GM12878 (cell line): ENCODE results near the gene ADRA2B. TPM values are rescaled to one million over a fixed set of nuclear protein-coding genes. Genes with fewer than 3 reads are reported as not detected.

Experiments
- ATAC-seq: fragments of 200-7000 bp; cut with Tn5 transposase; 3 replicates; pipeline ENCODE4 v1.9.1; 2020; ENCODE audit warnings: mild to moderate bottlenecking, moderate library complexity
- BruUV-seq: library from RNA; stranded (reverse); fragments of 400-500 nt; replicated peaks from 2 replicates; lab custom pipeline; 2021; lab: Mats Ljungman, UMichigan
- CTCF ChIA-PET: fragments of 300-600 bp; sonication (Branson Sonifier 250); formaldehyde crosslinking; extraction: SDS; loops from one replicate; lab custom pipeline; 2021; ENCODE audit warnings: inconsistent platforms; lab: Yijun Ruan, JAX
- POLR2A ChIA-PET: fragments of 350-600 bp; formaldehyde crosslinking; extraction: SDS; loops from one replicate; lab custom pipeline; 2021; ENCODE audit warnings: inconsistent platforms; lab: Charles Lee
- RAD21 ChIA-PET: fragments of 300-600 bp; sonication (Branson Sonifier 250); formaldehyde crosslinking; loops from one replicate; lab custom pipeline; 2023; ENCODE audit warnings: antibody characterized with exemption; ENCODE audit not compliant: unreplicated experiment; lab: Charles Lee
- SMC1A ChIA-PET: fragments of 300-600 bp; sonication (Branson Sonifier 250); formaldehyde crosslinking; loops from one replicate; lab custom pipeline; 2023; ENCODE audit not compliant: unreplicated experiment, uncharacterized antibody; lab: Charles Lee
- DNase-seq: peaks from one replicate; pipeline ENCODE4 v3.0.0-alpha.2; 2011; ENCODE audit warnings: low read depth, low spot score
- FAIRE-seq: peaks from 3 replicates; lab custom pipeline; 2011; peaks lifted over from hg19 to GRCh38; lab: Jason Lieb, UNC
- H2AFZ ChIP-seq: 2 replicates; pipeline ENCODE4 v1.6.0; 2011; ENCODE audit warnings: low read depth, low read length, control low read depth; ENCODE audit not compliant: control insufficient read depth
- H3K27ac ChIP-seq: 2 replicates; pipeline ENCODE4 v1.5.1; 2011; ENCODE audit warnings: control low read depth; ENCODE audit not compliant: control insufficient read depth, insufficient read depth
- H3K27me3 ChIP-seq, 2 experiments: replicated peaks in 1 of 2; 2 replicates each; pipeline versions ENCODE4 v1.6.0 to v1.6.1; 2011; ENCODE audit warnings: low read length in 1 of 2; ENCODE audit not compliant: control insufficient read depth in 2 of 2, insufficient read depth in 2 of 2
- H3K36me3 ChIP-seq, 2 experiments: 2 replicates each; pipeline ENCODE4 v1.5.1; 2011; ENCODE audit warnings: low read length in 1 of 2; ENCODE audit not compliant: control insufficient read depth in 2 of 2, insufficient read depth in 2 of 2
- H3K4me1 ChIP-seq: 2 replicates; pipeline ENCODE4 v1.6.1; 2011; ENCODE audit warnings: mild to moderate bottlenecking, low read length, moderate library complexity, mixed read lengths; ENCODE audit not compliant: control insufficient read depth, insufficient read depth
- H3K4me2 ChIP-seq: 2 replicates; pipeline ENCODE4 v1.6.0; 2011; ENCODE audit warnings: control low read depth; ENCODE audit not compliant: control insufficient read depth, insufficient read depth
- H3K4me3 ChIP-seq: fragments of 200-600 bp; sonication (generic); 2 replicates; pipeline ENCODE4 v1.5.1; 2016
- H3K79me2 ChIP-seq: 2 replicates; pipeline ENCODE4 v1.6.0; 2011; ENCODE audit warnings: low read length; ENCODE audit not compliant: control insufficient read depth, insufficient read depth
- H3K9ac ChIP-seq: 2 replicates; pipeline ENCODE4 v1.8.0; 2011; ENCODE audit warnings: low read length, control low read depth, mixed read lengths; ENCODE audit not compliant: control insufficient read depth, insufficient read depth
- H3K9me3 ChIP-seq: replicated peaks from 3 replicates; pipeline ENCODE4 v1.5.1; 2011; ENCODE audit warnings: mild to moderate bottlenecking, low read length; ENCODE audit not compliant: control insufficient read depth, insufficient read depth
- H4K20me1 ChIP-seq: 2 replicates; pipeline ENCODE4 v1.6.0; 2011; ENCODE audit not compliant: control insufficient read depth, insufficient read depth
- BHLHE40 ChIP-seq, 2 experiments: fragments of 450-650 bp in 1 of 2; IDR thresholded peaks; 2 replicates each; pipeline ENCODE4 v1.6.1; 2011 to 2017; ENCODE audit warnings: low read depth in 2 of 2, borderline replicate concordance in 1 of 2, improper control_type of control experiment in 1 of 2, low read length in 1 of 2, mild to moderate bottlenecking in 1 of 2
- E2F8 ChIP-seq: fragments of 450-650 bp; IDR thresholded peaks from 2 replicates; pipeline ENCODE4 v1.6.1; 2018; ENCODE audit warnings: mild to moderate bottlenecking, low read depth, moderate library complexity; ENCODE audit not compliant: partially characterized antibody
- EZH2 ChIP-seq: IDR thresholded peaks from 2 replicates; pipeline ENCODE4 v1.6.1; 2012; ENCODE audit warnings: low read depth, mild to moderate bottlenecking, control low read depth, inconsistent platforms, low read length, borderline replicate concordance; ENCODE audit not compliant: control insufficient read depth
- HCFC1 ChIP-seq: fragments of 150-350 bp; IDR thresholded peaks from 2 replicates; pipeline ENCODE4 v1.6.1; 2014; ENCODE audit warnings: low read length
- HDGF ChIP-seq: fragments of 450-650 bp; IDR thresholded peaks from 2 replicates; pipeline ENCODE4 v1.6.1; 2016; ENCODE audit warnings: antibody characterized with exemption
- HSF1 ChIP-seq: fragments of 150-350 bp; IDR thresholded peaks from 2 replicates; pipeline ENCODE4 v1.6.1; 2014; ENCODE audit warnings: mild to moderate bottlenecking, low read depth, low read length
- IRF5 ChIP-seq: fragments of 450-650 bp; IDR thresholded peaks from 2 replicates; pipeline ENCODE4 v1.6.1; 2017; ENCODE audit warnings: borderline replicate concordance
- PBX3 ChIP-seq: IDR thresholded peaks from 2 replicates; pipeline ENCODE4 v1.6.1; 2011; ENCODE audit warnings: mild to moderate bottlenecking, low read depth, low read length, moderate library complexity; ENCODE audit not compliant: insufficient replicate concordance
- RAD51 ChIP-seq: fragments of 450-650 bp; IDR thresholded peaks from 2 replicates; pipeline ENCODE4 v1.6.1; 2016; ENCODE audit warnings: moderate library complexity, mild to moderate bottlenecking, inconsistent platforms
- RBBP5 ChIP-seq: fragments of 200-600 bp; sonication (generic); conservative IDR thresholded peaks from 2 replicates; pipeline ENCODE4 v1.6.1; 2016
- RCOR1 ChIP-seq: conservative IDR thresholded peaks from 2 replicates; pipeline ENCODE4 v1.6.1; 2012; ENCODE audit warnings: low read depth, low read length, improper control_type of control experiment
- SPI1 ChIP-seq: IDR thresholded peaks from 2 replicates; pipeline ENCODE4 v1.6.1; 2011; ENCODE audit warnings: low read depth, mild to moderate bottlenecking, low read length, moderate library complexity, borderline replicate concordance; ENCODE audit not compliant: insufficient read depth
- SUPT20H ChIP-seq: IDR thresholded peaks from 2 replicates; pipeline ENCODE4 v1.6.1; 2011; ENCODE audit warnings: low read depth, mild to moderate bottlenecking, low read length, moderate library complexity, borderline replicate concordance; ENCODE audit not compliant: control insufficient read depth
- TCF7 ChIP-seq: IDR thresholded peaks from 2 replicates; pipeline ENCODE4 v1.6.1; 2014; ENCODE audit warnings: antibody characterized with exemption, borderline replicate concordance
- YY1 ChIP-seq: IDR thresholded peaks from 2 replicates; pipeline ENCODE4 v1.6.1; 2011; ENCODE audit warnings: low read depth, mild to moderate bottlenecking, low read length
- WGBS: methylation state at CpG from one replicate; pipeline ENCODE4 v1.1.6; 2016; ENCODE audit warnings: low lambda C conversion rate; ENCODE audit not compliant: insufficient replicate concordance, insufficient coverage; ENCODE audit errors: missing lambda C conversion rate; 5-methylcytosine and 5-hydroxymethylcytosine counted together
- in situ Hi-C: fragments of 300-500 bp; cut with MboI; formaldehyde crosslinking; loops from 9 replicates; pipeline ENCODE4 v1.14.3; 2018; ENCODE audit warnings: mixed read lengths
- intact Hi-C: fragments of 100-400 bp; cut with micrococcal nuclease; formaldehyde crosslinking; loops from one replicate; pipeline ENCODE4 v1.14.2; 2022; ENCODE audit not compliant: unreplicated experiment
- polyA plus RNA-seq, 11 experiments: library from polyadenylated mRNA; depleted of rRNA in 4 of 11; unstranded in 6 of 11; stranded (reverse) in 5 of 11; fragments of >200 nt; fragmentation: Nextera tagmentation in 4 of 11; fragmentation: Illumina TruSeq in 1 of 11; extraction: Ambion mirVana in 4 of 11; extraction: Trizol in 1 of 11; gene quantifications; 1 replicate in 1 of 11; 2 replicates in 10 of 11; pipeline versions ENCODE4 v1.2.1 to v1.2.3, GENCODE V29; 2011 to 2016; ENCODE audit warnings: inconsistent platforms in 2 of 11, missing spikeins in 2 of 11, low read depth in 1 of 11
- total RNA-seq, 4 experiments: library from RNA; depleted of rRNA in 3 of 4; stranded (reverse); fragments of >200 nt in 3 of 4; fragmentation: Illumina TruSeq in 1 of 4; extraction: Trizol in 1 of 4; gene quantifications; 2 replicates each; pipeline versions ENCODE4 v1.2.1 to v1.2.3, GENCODE V29; 2013 to 2021

The ADRA2B gene
- total and polyA plus RNA-seq, 10 of the 15 experiments (the other 5 are each of a cell fraction or from before 2014, with no cell fraction given) = 0.01 to 0.10 (median 0.04) TPM; not detected in 6

GRCh38 chr2:96116879-96117533, 635 bp upstream of the ADRA2B start:
- Histone ChIP-seq H3K79me2 (no peaks in the 10 kb centered on the region), H3K4me3 (peak overlapping the region; percentile 62), H2AFZ (peak overlapping the region; percentile 62), H3K27me3 (peaks cover 0 to 1% of the 10 kb centered on the region in 2 experiments; a peak in 2 of 4 replicates), H3K36me3 (no peaks in the 10 kb centered on the region), H3K4me2 (peak overlapping the region; percentile 93), H3K9me3 (no peaks in the 10 kb centered on the region), H4K20me1 (no peaks in the 10 kb centered on the region; the same call in 1 of the 2 replicates), H3K4me1 (peaks cover 10% of the 10 kb centered on the region), H3K9ac (no peak overlapping the region), H3K27ac (no peak overlapping the region)
- ChIA-PET CTCF (interaction anchor here (0.8 to 3.8 kb wide), 19 partner anchors 14 to 291 kb away, joined by 3 to 33 read pairs (median 4); partner anchors contain the start of gene ASTL), SMC1A (interaction anchor here (1.2 to 1.6 kb wide), 4 partner anchors 14 to 125 kb away, joined by 4 to 12 read pairs (median 5); partner anchors contain the start of gene ANKRD36C), RAD21 (interaction anchor here (0.9 to 2.8 kb wide), 10 partner anchors 21 to 393 kb away, joined by 3 to 21 read pairs (median 3); no protein-coding TSS in a partner anchor), POLR2A (interaction anchor here (1.3 kb wide), 1 partner anchor 21 kb away, joined by 3 read pairs; the partner anchor contains the start of gene ASTL)
- in situ Hi-C loops = no loop called here
- no TSS peak for BruUV-seq
- FAIRE-seq (no peak), DNase-seq (no peak), ATAC-seq (peak; percentile 91)
- intact Hi-C loops = loop anchor here (2.0 to 5.0 kb wide), 2 partner anchors 124 to 150 kb away; partner anchors contain the start of genes CIAO1 and TMEM127
- WGBS = under 1% methylated on average over 17 of the region's 62 CpGs
- TF ChIP-seq HSF1 = no peak
- no peak for TF ChIP-seq E2F8
- no peak for TF ChIP-seq SUPT20H
- no peak for TF ChIP-seq RCOR1
- peak; percentile 54; the same call in 1 of the 2 replicates for TF ChIP-seq YY1
- TF ChIP-seq BHLHE40 (IDR thresholded peaks at IDR 0.05; ENCODE audit: borderline replicate concordance in 1 of 2, low read depth in 2 of 2, low read length in 1 of 2) = peak in 1 of 2 experiments; percentile 37; a peak in 2 of 4 replicates
- TF ChIP-seq EZH2 = no peak
- 0 out of 2 replicates have a peak, but pooled peaks have one; percentile 10 for TF ChIP-seq HCFC1
- no peak for TF ChIP-seq SPI1
- TF ChIP-seq RAD51 = no peak
- no peak for TF ChIP-seq HDGF
- TF ChIP-seq RBBP5 = no peak
- TF ChIP-seq TCF7 = no peak
- TF ChIP-seq IRF5 = no peak
- TF ChIP-seq PBX3 = no peak
